DOHH2 (cell line): Measurements from ENCODE around the gene GPR141.

ENCODE experiments used
- H3F3A ChIP-seq: fragments of 200-600 bp; sonication (generic), shearing (Covaris generic); 2 replicates; pipeline ENCODE4 v1.6.0; 2016; ENCODE audit warnings: antibody characterized with exemption, mild to moderate bottlenecking; ENCODE audit not compliant: control insufficient read depth, insufficient read depth
- H3K27ac ChIP-seq: fragments of 200-600 bp; sonication (generic); 2 replicates; pipeline ENCODE4 v1.5.1; 2014; ENCODE audit warnings: low read depth, mild to moderate bottlenecking, low read length, moderate library complexity
- H3K27me3 ChIP-seq: fragments of 200-600 bp; sonication (generic); 2 replicates; pipeline ENCODE4 v1.6.1; 2014; ENCODE audit warnings: mild to moderate bottlenecking, low read length, mixed read lengths; ENCODE audit not compliant: control insufficient read depth
- H3K36me3 ChIP-seq: fragments of 200-600 bp; sonication (generic); 2 replicates; pipeline ENCODE4 v1.6.1; 2014; ENCODE audit warnings: mild to moderate bottlenecking, low read length, moderate library complexity, mixed read lengths; ENCODE audit not compliant: control insufficient read depth
- H3K4me1 ChIP-seq: fragments of 200-600 bp; sonication (generic); 2 replicates; pipeline ENCODE4 v1.6.1; 2014; ENCODE audit warnings: mild to moderate bottlenecking, low read length, mixed read lengths; ENCODE audit not compliant: control insufficient read depth
- H3K4me2 ChIP-seq: fragments of 200-600 bp; sonication (generic); 2 replicates; pipeline ENCODE4 v1.6.0; 2014; ENCODE audit warnings: mild to moderate bottlenecking, low read length, moderate library complexity
- H3K4me3 ChIP-seq: fragments of 200-600 bp; sonication (generic); 2 replicates; pipeline ENCODE4 v1.5.1; 2014; ENCODE audit warnings: mild to moderate bottlenecking, low read length, mixed read lengths
- H3K79me2 ChIP-seq: fragments of 200-600 bp; sonication (generic); 2 replicates; pipeline ENCODE4 v1.6.1; 2014; ENCODE audit warnings: mild to moderate bottlenecking, low read length, mixed read lengths; ENCODE audit not compliant: control insufficient read depth
- H3K9me2 ChIP-seq: fragments of 200-600 bp; sonication (generic); replicated peaks from 2 replicates; pipeline ENCODE4 v1.6.1; 2014; ENCODE audit warnings: mild to moderate bottlenecking, low read length, mixed read lengths; ENCODE audit not compliant: control insufficient read depth
- H3K9me3 ChIP-seq: fragments of 200-600 bp; sonication (generic); 2 replicates; pipeline ENCODE4 v1.6.1; 2014; ENCODE audit warnings: antibody characterized with exemption, low read length, mixed read lengths; ENCODE audit not compliant: control insufficient read depth, insufficient read depth
- H4K20me1 ChIP-seq: fragments of 200-600 bp; sonication (generic); 2 replicates; pipeline ENCODE4 v1.6.0; 2014; ENCODE audit warnings: low read depth, mild to moderate bottlenecking, antibody characterized with exemption, low read length, moderate library complexity; ENCODE audit not compliant: control insufficient read depth, insufficient read depth
- EZH2phosphoT487 ChIP-seq: fragments of 200-600 bp; sonication (generic); IDR thresholded peaks from 2 replicates; pipeline ENCODE4 v1.6.1; 2017; ENCODE audit warnings: borderline replicate concordance, mild to moderate bottlenecking, antibody characterized with exemption, low read length, moderate library complexity, mixed read lengths
- TF ChIP-seq, protein P1 (sequence below): fragments of 200-600 bp; sonication (generic); IDR thresholded peaks from one replicate; pipeline ENCODE4 v1.5.1; 2014; ENCODE audit warnings: antibody characterized with exemption, mild to moderate bottlenecking, low read depth, low read length; ENCODE audit not compliant: poor library complexity, severe bottlenecking

GPR141 gene

DNA sequence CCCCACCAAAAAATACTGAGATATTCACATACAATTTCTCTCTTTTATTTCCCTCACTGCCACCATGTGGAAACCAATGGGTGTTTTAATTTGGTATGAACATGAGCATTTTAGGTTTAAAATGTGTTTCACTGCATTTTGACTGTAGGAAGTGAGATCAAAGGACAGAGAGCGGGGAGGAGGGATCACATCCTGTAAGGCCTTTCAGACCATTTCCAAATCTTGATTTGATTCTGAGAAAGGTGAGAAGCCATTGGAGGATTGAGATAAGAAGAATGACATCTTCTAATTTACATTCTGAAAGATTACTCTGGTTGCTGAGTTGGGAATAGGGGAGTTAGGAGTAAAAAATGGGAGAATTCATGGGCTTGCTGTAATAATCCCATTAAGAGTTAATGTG lies 42.5 kb downstream of the GPR141 start:
- Histone ChIP-seq H3K27me3 (peaks cover 5% of the 10 kb centered on the region; the same call in 1 of the 2 replicates), H3K4me1 (no peaks in the 10 kb centered on the region), H3K79me2 (no peaks in the 10 kb centered on the region), H3K36me3 (no peaks in the 10 kb centered on the region), H3K4me3 (no peak overlapping the region), H4K20me1 (no peaks in the 10 kb centered on the region), H3K27ac (no peak overlapping the region), H3K4me2 (no peak overlapping the region), H3F3A (no peaks in the 10 kb centered on the region), H3K9me2 (no peaks in the 10 kb centered on the region), H3K9me3 (no peaks in the 10 kb centered on the region)
- TF ChIP-seq EZH2phosphoT487 = no peak
- TF ChIP-seq, protein P1, sequence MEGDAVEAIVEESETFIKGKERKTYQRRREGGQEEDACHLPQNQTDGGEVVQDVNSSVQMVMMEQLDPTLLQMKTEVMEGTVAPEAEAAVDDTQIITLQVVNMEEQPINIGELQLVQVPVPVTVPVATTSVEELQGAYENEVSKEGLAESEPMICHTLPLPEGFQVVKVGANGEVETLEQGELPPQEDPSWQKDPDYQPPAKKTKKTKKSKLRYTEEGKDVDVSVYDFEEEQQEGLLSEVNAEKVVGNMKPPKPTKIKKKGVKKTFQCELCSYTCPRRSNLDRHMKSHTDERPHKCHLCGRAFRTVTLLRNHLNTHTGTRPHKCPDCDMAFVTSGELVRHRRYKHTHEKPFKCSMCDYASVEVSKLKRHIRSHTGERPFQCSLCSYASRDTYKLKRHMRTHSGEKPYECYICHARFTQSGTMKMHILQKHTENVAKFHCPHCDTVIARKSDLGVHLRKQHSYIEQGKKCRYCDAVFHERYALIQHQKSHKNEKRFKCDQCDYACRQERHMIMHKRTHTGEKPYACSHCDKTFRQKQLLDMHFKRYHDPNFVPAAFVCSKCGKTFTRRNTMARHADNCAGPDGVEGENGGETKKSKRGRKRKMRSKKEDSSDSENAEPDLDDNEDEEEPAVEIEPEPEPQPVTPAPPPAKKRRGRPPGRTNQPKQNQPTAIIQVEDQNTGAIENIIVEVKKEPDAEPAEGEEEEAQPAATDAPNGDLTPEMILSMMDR = no peak

DNA sequence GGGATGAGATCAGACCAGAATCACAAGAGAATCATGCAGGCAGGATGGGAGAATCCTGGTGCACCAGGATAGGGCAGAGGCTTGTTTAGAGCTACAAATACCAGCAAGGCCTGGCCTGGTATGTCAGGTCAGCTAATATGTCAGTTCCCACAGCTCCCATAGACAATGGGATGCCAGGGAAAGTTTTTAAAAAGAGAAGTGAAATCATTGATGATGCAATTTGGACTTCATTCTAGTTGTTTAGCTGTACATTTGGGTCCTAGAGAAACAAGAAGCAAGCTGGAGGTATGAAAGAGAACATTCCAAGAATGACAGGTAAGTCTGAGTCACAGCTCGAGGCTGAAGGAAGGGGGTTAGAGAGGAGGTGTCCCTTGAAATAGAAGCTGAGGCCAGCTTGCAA lies 45.2 kb downstream of the GPR141 start:
- H3K4me1 ChIP-seq = no peaks in the 10 kb centered on the region
- no peak for TF ChIP-seq EZH2phosphoT487
- TF ChIP-seq, protein P1 = no peak
- no peaks in the 10 kb centered on the region for H3K9me3 ChIP-seq
- peaks cover 5% of the 10 kb centered on the region; the same call in 1 of the 2 replicates for H3K27me3 ChIP-seq
- no peaks in the 10 kb centered on the region for H3K36me3 ChIP-seq
- H3K9me2 ChIP-seq = no peaks in the 10 kb centered on the region
- no peaks in the 10 kb centered on the region for H3F3A ChIP-seq
- no peak overlapping the region for H3K4me2 ChIP-seq
- no peak overlapping the region for H3K27ac ChIP-seq
- H3K4me3 ChIP-seq = no peak overlapping the region
- no peaks in the 10 kb centered on the region for H4K20me1 ChIP-seq
- H3K79me2 ChIP-seq = no peaks in the 10 kb centered on the region

DNA sequence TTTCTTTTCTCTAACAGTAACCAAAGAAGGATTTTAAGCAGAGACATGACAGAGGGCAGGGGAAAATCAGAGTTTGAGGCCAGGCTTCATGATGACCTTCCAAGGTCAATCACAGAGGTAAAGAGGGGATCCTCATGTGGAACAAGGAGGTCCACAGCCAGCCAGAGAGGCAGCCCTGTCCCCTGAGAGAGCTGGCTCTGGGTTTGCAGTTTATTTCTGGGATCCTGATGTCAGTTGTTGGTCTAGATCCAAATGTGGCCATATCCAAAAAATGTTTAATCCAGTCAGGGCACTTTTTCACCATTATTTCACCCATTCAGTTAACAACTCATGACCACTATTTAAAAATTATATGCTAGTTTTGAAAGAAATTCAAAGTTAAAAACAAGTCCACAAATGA lies 45.6 kb downstream of the GPR141 start:
- Histone ChIP-seq H3F3A (no peaks in the 10 kb centered on the region), H4K20me1 (no peaks in the 10 kb centered on the region), H3K4me1 (no peaks in the 10 kb centered on the region), H3K36me3 (no peaks in the 10 kb centered on the region), H3K9me3 (no peaks in the 10 kb centered on the region), H3K27ac (no peak overlapping the region), H3K9me2 (no peaks in the 10 kb centered on the region), H3K4me2 (no peak overlapping the region), H3K79me2 (no peaks in the 10 kb centered on the region), H3K27me3 (peaks cover 5% of the 10 kb centered on the region; the same call in 1 of the 2 replicates), H3K4me3 (no peak overlapping the region)
- TF ChIP-seq, protein P1 = no peak
- no peak for TF ChIP-seq EZH2phosphoT487
